CD4-positive, alpha-beta T cell treated with Interleukin-15 for 4 hours (primary cell): ENCODE data around the gene EYA4.
"Not testable (repeated sequence)": the region's sequence is repeated elsewhere in the genome, so short reads cannot be mapped to it uniquely, and the experiment has no call there.

Experiments
- DNase-seq: peaks from one replicate; pipeline ENCODE4 v3.0.0-alpha.2; 2020; ENCODE audit warnings: low spot score

The EYA4 gene

DNA sequence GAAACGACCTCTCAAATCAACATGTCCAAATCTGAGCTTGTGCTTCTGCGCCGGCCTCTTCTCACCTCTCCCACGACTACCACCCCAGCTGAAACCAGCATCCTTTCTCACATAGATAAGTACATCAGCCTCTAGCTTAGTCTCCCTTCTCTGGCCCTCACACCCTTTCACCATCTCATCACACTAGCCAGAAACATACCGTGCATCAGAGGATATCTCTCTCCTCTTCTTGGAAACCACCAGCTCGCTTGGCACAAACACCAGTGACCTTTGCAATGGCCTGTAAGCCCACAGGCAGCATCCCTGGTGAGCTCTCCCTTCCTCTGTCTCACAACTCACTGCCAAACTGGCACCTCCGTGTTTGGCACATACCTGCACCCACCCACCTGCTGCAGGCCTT, 291.8 kb downstream of the EYA4 start:
- DNase-seq = no peak

DNA sequence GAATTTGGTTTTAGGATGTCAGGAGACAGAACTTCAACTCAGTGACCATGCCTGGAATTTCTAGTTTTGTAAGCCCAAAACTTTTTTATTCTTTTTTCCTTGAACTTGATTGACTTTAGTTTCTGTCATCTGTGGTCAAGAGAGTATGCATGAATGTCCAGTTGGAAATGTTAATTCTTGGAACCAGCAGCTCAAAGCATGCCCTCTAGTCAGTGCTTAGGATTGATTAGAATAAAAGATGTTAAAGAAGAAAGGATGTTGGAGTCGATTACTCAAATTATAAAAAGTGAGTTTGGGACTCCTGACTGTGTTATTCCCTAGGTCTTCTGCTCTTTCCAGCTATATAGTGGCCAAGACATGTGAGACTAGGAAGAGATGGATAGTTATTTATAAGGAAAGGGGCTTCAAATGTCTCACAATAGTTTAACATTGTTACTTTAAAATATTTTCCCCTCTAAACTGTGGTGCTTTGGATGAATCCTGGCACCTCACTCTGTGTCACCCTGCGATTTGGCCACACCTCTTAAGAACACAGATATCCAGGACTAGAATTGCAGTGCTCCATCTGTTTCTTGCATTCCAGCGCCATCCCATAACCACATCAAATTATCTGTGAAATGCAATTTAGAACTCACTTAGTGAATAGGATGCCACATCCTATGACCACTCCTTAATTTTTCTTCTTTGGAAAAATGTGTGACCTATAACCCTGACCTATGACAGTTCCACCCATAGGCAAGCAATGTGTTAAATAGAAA, 298.5 kb downstream of the EYA4 start:
- no peak for DNase-seq

- DNase-seq = no peak
Measured at GRCh38 chr6:133540361-133540760, 299.2 kb downstream of the EYA4 start.

DNA sequence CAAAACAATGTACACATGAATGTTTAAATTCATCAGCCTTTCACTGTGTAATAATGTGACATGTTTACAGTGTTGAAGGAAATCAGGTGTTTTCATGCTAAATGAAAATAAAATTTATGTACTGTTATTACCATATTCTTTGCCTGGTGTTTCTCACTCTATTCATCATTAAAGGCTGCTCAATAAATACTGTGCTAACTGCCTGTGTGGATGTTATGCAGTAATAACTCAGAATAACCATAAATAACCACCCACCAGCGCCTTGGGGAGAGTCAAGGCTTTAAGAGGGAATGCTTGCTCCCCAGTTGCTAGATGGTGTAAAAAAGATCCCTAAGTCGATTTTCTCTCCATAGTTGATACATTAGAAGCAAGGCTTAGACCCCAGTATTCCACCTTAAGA, 299.9 kb downstream of the EYA4 start:
- DNase-seq = no peak

GRCh38 chr6:133542056-133542821, 301.1 kb downstream of the EYA4 start:
- no peak for DNase-seq

DNA sequence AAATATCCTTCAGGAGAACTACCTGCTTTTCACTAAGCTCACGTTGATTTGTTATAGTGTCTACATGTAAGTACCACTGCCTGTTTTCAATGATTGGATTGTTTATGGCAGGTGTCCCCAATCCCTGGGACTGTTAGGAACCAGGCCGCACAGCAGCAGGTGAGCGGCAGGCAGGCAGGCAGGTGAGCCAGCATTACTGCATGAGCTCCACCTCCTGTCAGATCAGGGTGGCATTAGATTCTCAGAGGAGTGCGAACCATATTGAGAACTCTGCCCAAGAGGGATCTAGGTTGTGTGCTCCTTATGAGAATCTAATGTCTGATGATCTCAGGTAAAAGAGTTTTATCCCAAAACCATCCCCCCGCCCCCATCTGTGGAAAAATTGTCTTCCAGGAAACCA, 303.3 kb downstream of the EYA4 start:
- no peak for DNase-seq

DNA sequence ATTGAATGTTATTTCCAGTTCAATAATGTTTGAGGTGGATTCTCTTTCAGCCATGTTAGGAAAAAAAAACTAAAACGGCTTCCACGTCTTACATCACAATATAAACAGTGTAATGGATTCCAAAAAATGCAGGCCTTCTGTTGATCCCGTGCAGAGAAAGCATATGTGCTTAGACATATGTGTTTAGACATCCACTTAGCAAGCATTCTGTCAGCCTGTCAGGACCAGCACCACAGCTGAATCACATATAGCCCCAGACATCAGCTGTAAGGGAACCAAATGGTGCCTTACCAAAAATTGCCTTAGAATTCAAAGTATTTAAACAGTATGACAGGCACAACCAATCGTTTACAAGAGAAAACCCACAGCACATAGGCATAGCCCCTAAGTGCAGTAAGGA, 304.9 kb downstream of the EYA4 start:
- DNase-seq = no peak

DNA sequence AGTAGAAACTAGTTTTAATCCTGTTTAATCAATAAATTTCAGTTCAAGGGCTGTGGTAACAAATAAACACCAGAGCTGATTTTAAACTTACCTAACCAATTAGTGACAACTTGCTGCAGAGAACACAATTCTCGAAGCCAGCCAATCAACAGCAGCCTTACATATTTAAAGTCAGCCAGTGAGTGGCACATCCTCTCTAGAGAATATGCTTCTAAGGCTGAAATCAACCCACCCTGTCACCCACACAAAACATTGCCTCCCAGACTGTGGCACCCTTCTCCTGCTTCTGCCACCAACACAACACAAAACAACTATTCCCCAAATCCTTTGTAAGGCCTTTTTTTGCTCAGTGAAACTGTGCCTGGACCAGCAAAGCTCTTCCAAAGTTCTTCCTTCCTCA, 306.0 kb downstream of the EYA4 start:
- no peak for DNase-seq

DNA sequence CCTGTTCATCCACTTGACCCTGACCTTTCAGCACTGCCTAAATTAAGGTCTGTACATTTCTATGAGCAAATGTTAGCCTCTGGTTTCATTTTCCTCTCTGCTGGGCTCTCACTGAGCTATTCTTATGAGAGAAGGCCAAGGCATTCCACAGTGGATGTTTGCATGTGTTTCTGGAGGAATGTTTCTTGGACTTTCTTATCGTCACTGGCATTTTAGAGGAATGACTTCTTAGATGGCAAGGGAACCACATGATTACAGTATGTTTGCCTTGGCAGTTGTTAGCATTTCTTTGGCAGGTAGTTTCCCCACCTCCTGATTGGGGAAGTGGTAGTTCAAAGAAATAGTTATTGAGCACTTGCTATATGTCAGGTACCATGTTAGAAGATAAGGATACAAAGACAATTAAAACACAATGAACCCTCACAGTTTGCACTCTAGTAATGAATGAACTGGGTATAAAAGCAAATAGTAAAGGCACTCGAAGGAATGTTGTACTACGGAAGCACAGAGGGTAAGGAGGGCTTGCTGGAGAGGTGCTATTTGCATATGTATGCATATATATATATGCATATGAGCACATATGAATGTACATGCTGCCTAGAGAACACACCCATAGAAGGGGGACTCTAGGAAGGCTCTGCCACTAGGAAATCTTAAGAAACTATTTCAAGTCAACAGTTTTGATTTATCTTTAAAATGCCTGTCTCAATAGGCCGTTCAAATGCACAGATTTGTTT, 307.4 kb downstream of the EYA4 start:
- no peak for DNase-seq

DNA sequence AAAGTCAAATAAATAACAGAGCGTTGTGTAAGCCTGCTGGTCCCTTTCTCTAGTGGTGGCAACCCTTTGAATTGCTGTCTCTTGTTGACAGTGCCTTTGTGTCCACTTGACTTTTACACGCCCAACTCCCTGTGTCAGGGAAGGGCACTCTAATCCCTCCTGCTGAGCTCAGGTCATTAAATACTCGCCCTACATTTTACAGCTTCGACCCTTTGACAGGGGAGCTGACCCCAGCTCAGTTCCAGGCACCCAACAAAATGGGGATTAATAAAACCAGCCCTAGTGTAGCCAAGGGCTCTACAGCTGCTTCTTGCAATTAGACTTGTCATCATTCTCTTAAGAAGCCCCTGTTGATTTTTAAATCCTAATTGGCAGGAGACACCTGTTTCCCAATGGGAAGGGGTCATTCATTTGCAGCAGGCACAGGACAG, 308.2 kb downstream of the EYA4 start:
- DNase-seq = no peak

- no peak for DNase-seq
Measured at GRCh38 chr6:133550026-133550425, 308.9 kb downstream of the EYA4 start.

DNA sequence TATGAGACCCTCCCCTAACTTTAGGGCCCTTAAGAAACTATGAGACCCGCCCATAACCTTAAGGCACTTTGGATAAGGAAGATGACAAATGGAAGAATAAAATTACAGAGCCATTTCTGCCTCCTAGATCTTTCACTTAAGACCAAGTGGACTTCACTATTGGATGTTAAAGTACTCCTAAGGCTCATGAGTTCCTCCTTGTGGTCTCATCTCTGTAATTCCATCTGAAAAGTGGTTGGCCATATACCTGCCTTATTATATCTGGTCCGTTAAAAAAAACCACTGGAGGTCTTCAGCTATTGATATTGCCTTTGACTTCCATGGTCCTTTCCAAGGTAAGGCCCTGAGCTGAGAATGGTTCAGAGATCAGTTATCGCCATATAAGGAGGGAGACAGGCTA, 310.3 kb downstream of the EYA4 start:
- DNase-seq = no peak

DNA sequence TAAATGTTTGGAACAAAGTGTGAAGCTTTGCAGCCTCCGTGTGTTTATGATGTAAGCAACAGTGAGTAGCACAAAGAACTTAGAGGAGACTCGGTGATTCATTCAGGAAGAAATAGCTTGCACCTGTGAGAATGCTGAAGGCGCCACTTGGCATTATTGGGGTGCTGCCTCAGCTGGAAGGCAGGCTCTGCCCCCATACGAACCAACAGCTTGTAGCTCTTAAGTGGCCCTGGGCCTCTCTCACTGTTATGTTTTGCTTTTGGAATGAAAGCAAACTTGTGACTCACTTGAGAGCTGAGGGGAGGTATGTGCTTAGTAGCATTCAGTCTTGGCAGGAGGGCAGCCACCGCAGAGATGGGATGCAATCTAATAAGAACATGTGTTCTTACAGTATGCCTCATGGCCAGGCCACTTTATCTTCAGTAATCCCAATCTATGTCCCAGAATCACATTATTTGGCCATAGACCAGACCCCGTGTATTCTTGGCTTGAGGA, 310.7 kb downstream of the EYA4 start:
- DNase-seq = no peak

DNA sequence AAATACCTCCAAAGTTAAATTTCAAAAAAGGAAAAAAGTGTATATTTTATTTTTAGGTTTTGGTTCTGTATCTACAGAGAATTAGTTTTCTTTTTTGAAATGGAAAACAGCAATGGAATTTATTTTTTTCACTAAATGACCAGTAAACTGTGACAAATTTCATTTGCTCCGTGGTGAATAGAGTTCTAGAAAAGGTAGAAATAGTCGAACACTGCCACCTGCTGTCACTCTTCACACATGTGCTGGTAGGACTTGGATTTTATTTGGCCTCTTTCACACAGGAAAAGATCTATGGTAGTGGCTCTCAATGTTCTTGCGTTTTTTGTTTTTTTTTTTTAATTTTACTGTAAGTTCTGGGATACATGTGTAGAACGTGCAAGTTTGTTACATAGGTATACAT, 312.5 kb downstream of the EYA4 start:
- DNase-seq = peak; percentile 7

DNA sequence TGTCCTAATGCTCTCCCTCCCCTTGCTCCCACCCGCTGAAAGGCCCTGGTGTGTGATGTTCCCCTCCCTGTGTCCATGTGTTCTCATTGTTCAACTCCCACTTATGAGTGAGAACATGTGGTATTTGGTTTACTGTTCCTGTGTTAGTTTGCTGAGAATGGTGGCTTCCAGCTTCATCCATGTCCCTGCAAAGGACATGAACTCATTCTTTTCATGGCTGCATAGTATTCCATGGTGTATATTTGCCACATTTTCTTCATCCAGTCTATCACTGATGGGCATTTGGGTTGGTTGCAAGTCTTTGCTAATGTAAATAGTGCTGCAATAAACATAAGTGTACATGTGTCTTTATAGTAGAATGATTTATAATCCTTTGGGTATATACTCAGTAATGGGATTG, 313.0 kb downstream of the EYA4 start:
- DNase-seq = not testable (repeated sequence)

DNA sequence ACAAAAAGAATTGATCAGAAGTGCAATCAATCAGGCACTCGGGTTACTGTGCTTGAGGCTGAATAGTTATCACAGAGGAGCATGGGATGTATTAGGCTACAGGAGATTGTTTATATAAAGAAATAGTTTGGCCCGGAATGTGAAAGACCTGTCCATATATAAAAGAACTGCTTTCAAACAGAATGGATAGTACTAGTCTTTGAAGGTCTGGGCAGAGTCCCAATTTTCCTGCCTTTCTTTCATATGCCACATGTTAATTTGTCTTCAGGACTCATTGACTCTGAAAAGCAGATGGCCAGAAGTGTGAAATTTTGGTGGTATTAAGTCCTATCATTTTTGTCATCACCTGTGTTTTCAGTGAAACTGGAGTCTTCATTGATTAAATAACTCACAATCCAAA, 314.5 kb downstream of the EYA4 start:
- no peak for DNase-seq

- DNase-seq = no peak
Measured at GRCh38 chr6:133559926-133560325, 318.8 kb downstream of the EYA4 start.

DNA sequence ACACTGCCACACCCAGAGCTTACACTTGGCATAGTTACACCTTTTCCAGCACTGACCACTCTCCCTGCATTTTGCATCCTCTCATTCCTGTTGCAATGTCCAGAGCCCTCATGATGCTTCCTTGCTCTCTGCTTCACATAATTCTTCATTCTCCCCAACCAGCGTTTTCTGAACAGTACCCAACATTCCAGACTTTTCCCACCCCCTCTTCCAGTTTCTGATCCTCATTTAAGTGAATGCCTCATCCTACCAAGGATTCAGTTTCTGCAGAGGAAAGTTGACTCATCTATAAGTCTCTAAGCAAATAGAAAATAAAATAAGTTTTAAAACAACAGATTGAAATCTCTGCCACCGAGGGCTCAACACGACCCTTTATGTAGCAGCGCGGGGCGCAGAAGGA, 326.5 kb downstream of the EYA4 start:
- no peak for DNase-seq

- peak; percentile 4 for DNase-seq
Measured at GRCh38 chr6:133568970-133569889, 328.1 kb downstream of the EYA4 start.

GRCh38 chr6:133571681-133572080, 330.5 kb downstream of the EYA4 start:
- DNase-seq = no peak

DNA sequence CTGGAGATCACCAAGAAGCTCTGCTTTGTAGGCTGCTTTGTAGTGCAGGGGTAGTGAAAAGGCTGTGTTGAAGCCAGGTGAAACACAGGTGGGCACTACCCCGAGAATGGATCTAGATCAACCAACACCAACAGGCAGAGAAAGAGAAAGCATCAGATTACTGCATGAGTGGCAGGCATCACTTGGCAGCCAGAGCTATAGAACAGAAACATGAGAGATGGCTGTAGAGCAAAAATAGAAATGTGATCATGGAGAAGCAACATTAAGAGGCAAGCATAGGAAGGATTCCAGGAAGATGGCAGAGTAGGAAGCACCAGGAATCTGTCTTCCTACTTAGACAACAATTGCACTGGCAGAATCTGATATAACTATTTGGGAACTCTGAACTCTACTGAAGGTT, 336.7 kb downstream of the EYA4 start:
- no peak for DNase-seq
